ENCODE measurements around the gene FOXP1. TPM values are rescaled to one million over a fixed set of nuclear protein-coding genes. Genes with fewer than 3 reads are reported as not detected.

The FOXP1 gene
- total RNA-seq, 1 experiment from 2014 or later: 75.3 TPM

- Histone ChIP-seq H2BK20ac (ENCODE audit: low read depth, low read length, poor library complexity, severe bottlenecking) (no peak overlapping the region), H3T11ph (ENCODE audit: low read length) (no peak overlapping the region), H3K9ac (ENCODE audit: extremely low read depth, insufficient read length, low read length) (no peak overlapping the region), H3K23me2 (ENCODE audit: insufficient read length, low read depth, low read length, poor library complexity, severe bottlenecking) (no peaks in the 10 kb centered on the region), H2AK5ac (ENCODE audit: insufficient read length, low read length) (no peak overlapping the region), H4K91ac (ENCODE audit: insufficient read length, low read depth, low read length) (no peak overlapping the region), H3K23ac (ENCODE audit: insufficient read length, low read depth, low read length) (no peak overlapping the region), H3K14ac (ENCODE audit: insufficient read depth, low read length) (no peak overlapping the region), H3K4me1 (ENCODE audit: insufficient read depth, low read length) (peaks cover 32% of the 10 kb centered on the region), H2BK15ac (ENCODE audit: low read depth, low read length) (no peak overlapping the region), H3K9me3 (ENCODE audit: control insufficient read depth, low read depth, low read length) (no peaks in the 10 kb centered on the region), H3K56ac (ENCODE audit: insufficient read length, low read depth, low read length) (no peak overlapping the region), H2AFZ (ENCODE audit: low read length) (no peak overlapping the region), H3K4me2 (ENCODE audit: insufficient read depth, insufficient read length, low read length) (peak overlapping the region; percentile 71), H3K79me1 (ENCODE audit: insufficient read depth, low read depth, low read length, poor library complexity, severe bottlenecking) (no peaks in the 10 kb centered on the region), H4K8ac (replicated peaks; ENCODE audit: insufficient read length, low read depth, low read length) (no peak overlapping the region), H3K27ac (ENCODE audit: insufficient read length, low read depth, low read length) (no peak overlapping the region), H3K27me3 (ENCODE audit: insufficient read depth, low read length) (no peaks in the 10 kb centered on the region), H2BK120ac (ENCODE audit: low read depth, low read length, poor library complexity, severe bottlenecking) (no peak overlapping the region), H2BK5ac (ENCODE audit: insufficient read length, low read length) (no peak overlapping the region), H3K18ac (ENCODE audit: insufficient read length, low read depth, low read length) (no peak overlapping the region), H2BK12ac (ENCODE audit: insufficient read length, low read depth, low read length) (no peak overlapping the region), H3K4ac (ENCODE audit: low read depth, low read length) (no peak overlapping the region), H4K5ac (ENCODE audit: insufficient read length, low read depth, low read length) (no peak overlapping the region), H4K20me1 (ENCODE audit: control insufficient read depth, insufficient read depth, insufficient read length) (no peaks in the 10 kb centered on the region), H3K79me2 (ENCODE audit: insufficient read depth, low read length) (no peaks in the 10 kb centered on the region)
- no peaks in the 10 kb centered on the region for H3K36me3 Mint-ChIP-seq (ENCODE audit: insufficient read depth in 1 of 3, low read depth in 3 of 3)
- peak overlapping the region in 1 of 2 experiments; percentile 22; a peak in 3 of 5 replicates for H3K4me3 Mint-ChIP-seq
- DNase-seq: no peak
- H3K27ac Mint-ChIP-seq: peak overlapping the region in 2 of 3 experiments; percentile 3 to 95; a peak in 4 of 7 replicates
- peaks cover 81 to 82% of the 10 kb centered on the region in 2 experiments for H3K4me1 Mint-ChIP-seq
- no peaks in the 10 kb centered on the region for H3K9me3 Mint-ChIP-seq
- no CpG with 5 or more reads among the region's 10 CpGs for WGBS (ENCODE audit: extremely low coverage, insufficient read length, low lambda C conversion rate)
- H3K27me3 Mint-ChIP-seq (ENCODE audit: low read depth): no peaks in the 10 kb centered on the region; the same call in 1 of the 2 replicates
- no peak for TF ChIP-seq CTCF (conservative IDR thresholded peaks at IDR 0.05)
Measured at GRCh38 chr3:71131375-71132314, 451.9 kb downstream of the FOXP1 start.

All from H9 (cell line).